Skeletal muscle tissue (tissue), 4 donors: ENCODE results near the gene FNDC1. TPM values are rescaled to one million over a fixed set of nuclear protein-coding genes. Genes with fewer than 3 reads are reported as not detected.
"Not testable (repeated sequence)": the region's sequence is repeated elsewhere in the genome, so short reads cannot be mapped to it uniquely, and the experiment has no call there.

ENCODE experiments used
- H3K27ac ChIP-seq: one replicate; pipeline ENCODE4 v1.7.0; 2013; ENCODE audit warnings: mild to moderate bottlenecking, low read depth, low read length, inconsistent platforms
- H3K27me3 ChIP-seq, 3 donors: one replicate each; pipeline ENCODE4 v1.7.0; 2013; ENCODE audit warnings: low read length in 3 of 3; ENCODE audit not compliant: control insufficient read depth in 3 of 3, insufficient read depth in 3 of 3
- H3K36me3 ChIP-seq, 3 donors: one replicate each; pipeline ENCODE4 v1.7.0; 2013; ENCODE audit warnings: low read length in 3 of 3; ENCODE audit not compliant: control insufficient read depth in 3 of 3, insufficient read depth in 3 of 3
- H3K4me1 ChIP-seq, 3 donors: one replicate each; pipeline ENCODE4 v1.7.0; 2013; ENCODE audit warnings: low read length in 3 of 3, mild to moderate bottlenecking in 3 of 3; ENCODE audit not compliant: control insufficient read depth in 3 of 3, insufficient read depth in 3 of 3
- H3K4me3 ChIP-seq, 3 donors: one replicate each; pipeline ENCODE4 v1.7.0; 2013; ENCODE audit warnings: low read length in 3 of 3
- H3K9ac ChIP-seq, 3 donors: one replicate each; pipeline ENCODE4 v1.7.0; 2013; ENCODE audit warnings: low read length in 3 of 3, mild to moderate bottlenecking in 3 of 3, moderate library complexity in 2 of 3, low read depth in 1 of 3
- H3K9me3 ChIP-seq, 3 donors: one replicate each; pipeline ENCODE4 v1.7.0; 2013; ENCODE audit warnings: low read length in 3 of 3; ENCODE audit not compliant: control insufficient read depth in 3 of 3
- total RNA-seq: library from RNA; depleted of rRNA; stranded (reverse); fragments of >200 nt; gene quantifications from one replicate; pipeline ENCODE4 v1.2.3, GENCODE V29; 2014
- donor health status: Osteomylitis.

FNDC1 gene
- 71.0 TPM for total RNA-seq

DNA sequence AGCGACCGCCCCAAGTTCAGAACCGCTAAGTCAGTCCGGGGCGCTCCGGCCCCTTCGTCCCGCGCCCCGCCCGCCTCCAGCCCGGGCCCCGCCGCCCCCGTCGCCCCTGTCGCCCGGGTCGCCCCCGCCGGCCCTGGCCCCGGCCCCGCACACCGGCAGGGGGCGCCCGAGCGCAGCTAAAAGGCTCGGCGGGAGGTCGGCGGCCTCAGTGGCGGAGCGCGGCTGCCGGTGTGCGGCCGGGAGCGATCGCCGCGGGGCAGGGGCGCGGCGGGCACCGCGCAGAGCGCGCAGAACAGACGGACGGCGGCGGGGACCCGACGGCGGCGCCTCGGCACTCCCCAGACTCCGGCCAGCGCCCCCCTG is at the start of gene FNDC1:
Gene FNDC1 (plus strand): TSS at position 208 of the 363 bp plus-strand sequence. CDS start 197 bp downstream, outside the sequence.
- Histone ChIP-seq H3K27me3 (peaks cover 37 to 51% (median 46%) of the 10 kb centered on the region in 3 donors), H3K36me3 (no peaks in the 10 kb centered on the region), H3K9ac (peak within 1 kb of the TSS in 1 of 3 donors; percentile 18), H3K4me1 (peaks cover 4 to 10% (median 8%) of the 10 kb centered on the region in 3 donors), H3K9me3 (no peaks in the 10 kb centered on the region), H3K4me3 (peak within 1 kb of the TSS; percentile 36 to 61 (median 52)), H3K27ac (no peak within 1 kb of the TSS)

DNA sequence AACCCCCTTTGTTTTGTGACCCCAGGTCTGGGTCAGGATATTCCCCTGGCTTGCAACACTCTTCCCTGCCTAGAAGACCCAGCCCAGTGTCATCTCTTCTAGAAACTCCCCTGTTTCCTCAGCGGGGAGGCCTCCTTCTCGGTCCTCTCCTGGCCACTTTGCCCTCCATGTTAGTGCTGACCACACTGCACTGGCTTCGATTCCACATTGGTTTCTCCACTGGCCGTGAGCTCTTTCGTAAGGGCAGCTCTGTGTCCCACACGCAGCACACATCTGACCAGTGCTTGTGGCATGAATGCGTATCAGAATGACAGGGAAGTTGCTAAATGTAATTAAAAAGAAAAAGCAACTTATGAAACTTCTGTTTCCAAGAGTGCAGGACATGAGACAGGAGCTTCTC is 49.4 kb upstream of the FNDC1 start:
- no peaks in the 10 kb centered on the region for H3K36me3 ChIP-seq
- peaks cover 27 to 47% (median 46%) of the 10 kb centered on the region in 3 donors for H3K4me1 ChIP-seq
- H3K9me3 ChIP-seq = no peaks in the 10 kb centered on the region
- H3K27ac ChIP-seq = no peak overlapping the region
- no peaks in the 10 kb centered on the region for H3K27me3 ChIP-seq
- no peak overlapping the region for H3K4me3 ChIP-seq
- H3K9ac ChIP-seq = no peak overlapping the region

GRCh38 chr6:159121486-159121885 is 47.7 kb upstream of the FNDC1 start:
- no peak overlapping the region for H3K4me3 ChIP-seq
- peak overlapping the region; percentile 1 for H3K27ac ChIP-seq
- peaks cover 30 to 47% (median 41%) of the 10 kb centered on the region in 3 donors for H3K4me1 ChIP-seq
- H3K9ac ChIP-seq = no peak overlapping the region
- no peaks in the 10 kb centered on the region for H3K27me3 ChIP-seq
- H3K9me3 ChIP-seq = no peaks in the 10 kb centered on the region
- H3K36me3 ChIP-seq = no peaks in the 10 kb centered on the region

- H3K9me3 ChIP-seq = no peaks in the 10 kb centered on the region
- H3K4me3 ChIP-seq = peak overlapping the region in 1 of 3 donors; percentile 29
- no peaks in the 10 kb centered on the region for H3K27me3 ChIP-seq
- H3K4me1 ChIP-seq = peaks cover 27 to 43% (median 37%) of the 10 kb centered on the region in 3 donors
- peak overlapping the region; percentile 41 for H3K27ac ChIP-seq
- H3K9ac ChIP-seq = no peak overlapping the region
- H3K36me3 ChIP-seq = no peaks in the 10 kb centered on the region
These were observed 46.7 kb upstream of the FNDC1 start for GRCh38 chr6:159122453-159122852.

DNA sequence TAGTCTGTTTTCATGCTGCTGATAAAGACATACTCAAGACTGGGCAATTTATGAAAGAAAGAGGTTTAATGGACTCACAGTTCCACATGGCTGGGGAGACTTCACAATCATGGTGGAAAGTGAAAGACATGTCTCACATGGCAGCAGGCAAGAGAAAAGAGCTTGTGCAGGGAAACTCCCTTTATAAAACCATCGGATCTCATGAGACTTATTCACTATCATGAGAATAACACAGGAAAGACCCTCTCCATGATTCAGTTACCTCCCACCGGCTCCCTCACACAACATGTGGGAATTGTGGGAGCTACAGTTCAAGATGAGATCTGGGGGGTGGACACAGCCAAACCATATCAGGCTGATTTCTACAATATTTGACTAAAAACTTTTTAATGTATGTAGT is 45.4 kb upstream of the FNDC1 start:
- H3K9me3 ChIP-seq, H3K27ac ChIP-seq, H3K27me3 ChIP-seq, H3K36me3 ChIP-seq, H3K4me3 ChIP-seq: not testable (repeated sequence)
- Histone ChIP-seq H3K9ac (peak overlapping the region in 1 of 3 donors; percentile 25), H3K4me1 (peaks cover 22 to 41% (median 30%) of the 10 kb centered on the region in 3 donors)

DNA sequence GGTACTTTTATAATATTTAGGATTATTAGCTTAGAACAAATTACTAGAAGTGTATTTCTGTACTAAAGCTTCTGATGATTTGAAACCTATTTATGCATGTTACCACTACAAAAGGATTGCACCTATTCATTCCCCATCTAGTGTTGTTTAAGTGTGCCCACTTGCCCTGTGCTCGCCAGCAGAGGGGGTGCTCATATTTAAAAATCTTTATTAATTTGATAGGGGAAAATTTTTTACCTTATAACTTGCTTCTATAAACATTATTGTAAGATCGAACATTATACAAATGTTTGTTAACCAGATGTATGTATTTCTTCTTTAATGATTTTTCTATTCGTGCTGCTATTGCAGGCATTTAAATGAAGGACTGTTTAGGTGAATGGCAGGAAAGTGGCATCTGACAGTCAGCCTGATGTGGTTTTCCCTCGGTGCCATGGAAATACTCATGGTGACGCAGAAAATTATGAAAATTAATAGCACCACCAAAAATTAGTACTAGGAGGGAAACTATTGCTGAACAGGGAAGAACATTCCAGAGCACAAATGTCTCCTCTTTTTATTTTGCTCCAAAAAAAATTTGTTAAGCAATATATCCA is 44.1 kb upstream of the FNDC1 start:
- H3K4me1 ChIP-seq = peaks cover 22 to 41% (median 26%) of the 10 kb centered on the region in 3 donors
- peak overlapping the region in 1 of 3 donors; percentile 2 for H3K9ac ChIP-seq
- H3K27ac ChIP-seq = peak overlapping the region; percentile 95
- no peak overlapping the region for H3K4me3 ChIP-seq
- no peaks in the 10 kb centered on the region for H3K9me3 ChIP-seq
- no peaks in the 10 kb centered on the region for H3K36me3 ChIP-seq
- no peaks in the 10 kb centered on the region for H3K27me3 ChIP-seq

DNA sequence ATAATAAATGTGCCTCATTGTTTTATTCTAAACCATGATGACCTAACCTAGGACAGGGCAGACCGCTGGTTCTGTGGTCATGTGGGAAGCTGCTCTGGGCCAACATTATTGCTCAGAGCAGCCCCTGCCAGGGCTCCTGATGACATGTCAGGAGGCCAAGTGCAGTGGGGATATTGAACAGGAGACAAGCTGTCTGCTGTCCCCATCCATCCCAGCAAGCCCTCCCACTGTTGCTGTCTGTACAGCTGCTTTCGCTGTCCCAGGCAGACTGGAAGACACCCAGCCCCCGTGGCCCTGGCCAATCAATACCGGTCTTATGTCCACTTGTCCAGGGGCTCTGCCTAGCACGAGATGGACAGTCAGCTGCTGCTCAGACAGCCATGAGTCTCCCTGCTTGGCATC is 43.2 kb upstream of the FNDC1 start:
- peaks cover 22 to 41% (median 26%) of the 10 kb centered on the region in 3 donors for H3K4me1 ChIP-seq
- no peaks in the 10 kb centered on the region for H3K9me3 ChIP-seq
- H3K9ac ChIP-seq = peak overlapping the region; percentile 47 to 82 (median 65)
- H3K36me3 ChIP-seq = no peaks in the 10 kb centered on the region
- H3K27ac ChIP-seq = peak overlapping the region; percentile 95
- no peaks in the 10 kb centered on the region for H3K27me3 ChIP-seq
- H3K4me3 ChIP-seq = peak overlapping the region in 1 of 3 donors; percentile 61

- H3K27ac ChIP-seq = peak overlapping the region; percentile 95
- H3K4me1 ChIP-seq = peaks cover 20 to 38% (median 23%) of the 10 kb centered on the region in 3 donors
- peak overlapping the region; percentile 47 to 82 (median 65) for H3K9ac ChIP-seq
- H3K36me3 ChIP-seq = no peaks in the 10 kb centered on the region
- no peaks in the 10 kb centered on the region for H3K27me3 ChIP-seq
- no peaks in the 10 kb centered on the region for H3K9me3 ChIP-seq
- H3K4me3 ChIP-seq = peak overlapping the region in 1 of 3 donors; percentile 61
These were observed 42.6 kb upstream of the FNDC1 start for GRCh38 chr6:159126590-159126989.

DNA sequence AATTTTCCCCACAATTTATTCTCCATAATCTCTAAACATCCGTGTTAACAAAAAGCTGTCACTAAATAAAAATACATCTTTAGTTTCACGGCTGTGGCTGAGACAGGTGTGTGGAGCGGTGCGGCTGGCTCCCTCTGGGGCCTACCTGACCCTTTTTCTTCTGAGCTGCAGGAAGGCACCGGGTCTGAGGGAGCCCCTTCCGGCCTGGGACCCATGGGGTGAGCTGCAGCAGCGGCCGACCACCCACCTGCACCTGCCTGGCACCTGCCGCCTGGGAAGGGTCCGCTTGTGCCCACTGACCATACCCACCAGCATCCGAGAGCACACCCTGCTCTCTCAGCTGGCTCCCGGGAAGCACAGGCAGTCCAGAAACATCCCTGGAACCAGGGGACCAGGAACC is 41.5 kb upstream of the FNDC1 start:
- Histone ChIP-seq H3K9me3 (no peaks in the 10 kb centered on the region), H3K4me3 (no peak overlapping the region), H3K27ac (no peak overlapping the region), H3K36me3 (no peaks in the 10 kb centered on the region), H3K4me1 (peaks cover 17 to 27% (median 18%) of the 10 kb centered on the region in 3 donors), H3K9ac (peak overlapping the region in 1 of 3 donors; percentile 50), H3K27me3 (no peaks in the 10 kb centered on the region)

- Histone ChIP-seq H3K36me3 (no peaks in the 10 kb centered on the region), H3K9me3 (no peaks in the 10 kb centered on the region), H3K27me3 (no peaks in the 10 kb centered on the region), H3K4me3 (no peak overlapping the region), H3K4me1 (peaks cover 14 to 19% (median 18%) of the 10 kb centered on the region in 3 donors), H3K27ac (no peak overlapping the region), H3K9ac (no peak overlapping the region)
These were observed 40.2 kb upstream of the FNDC1 start for GRCh38 chr6:159128978-159129377.
